Right lobe of liver (tissue), 6 donors: ENCODE measurements around the gene SLC44A4. TPM values are rescaled to one million over a fixed set of nuclear protein-coding genes. Genes with fewer than 3 reads are reported as not detected.

Experiments used
- ATAC-seq, 4 donors: fragments of 200-7000 bp; cut with Tn5 transposase; one replicate each; pipeline ENCODE4 v1.9.1; 2020; ENCODE audit warnings: mild to moderate bottlenecking in 4 of 4, moderate library complexity in 4 of 4
- DNase-seq, 3 donors: peaks; one replicate each; pipeline ENCODE4 v3.0.0-alpha.2; 2020
- H3K27ac ChIP-seq, 3 donors: fragments of 200-600 bp; one replicate each; pipeline ENCODE4 v1.8.0; 2022
- H3K27me3 ChIP-seq, 2 donors: fragments of 200-600 bp; one replicate each; pipeline ENCODE4 v1.8.0; 2022
- H3K36me3 ChIP-seq, 4 donors: fragments of 200-600 bp; sonication (generic) in 1 of 4; one replicate each; pipeline versions ENCODE4 v1.5.1 to v1.8.0; 2017 to 2022; ENCODE audit warnings: control low read depth in 1 of 4
- H3K4me1 ChIP-seq, 4 donors: fragments of 200-600 bp; sonication (generic) in 1 of 4; one replicate each; pipeline versions ENCODE4 v1.5.1 to v1.8.0; 2017 to 2022; ENCODE audit warnings: control low read depth in 1 of 4
- H3K4me3 ChIP-seq, 3 donors: fragments of 200-600 bp; one replicate each; pipeline ENCODE4 v1.8.0; 2022
- H3K9me3 ChIP-seq, 4 donors: fragments of 200-600 bp; sonication (generic) in 1 of 4; one replicate each; pipeline versions ENCODE4 v1.5.1 to v1.8.0; 2017 to 2022; ENCODE audit warnings: control low read depth in 1 of 4
- CTCF ChIP-seq, 4 donors: fragments of 200-600 bp in 3 of 4; fragments of 450-650 bp in 1 of 4; IDR thresholded peaks; one replicate each; pipeline versions ENCODE4 v1.5.1 to v1.8.0; 2016 to 2022; ENCODE audit warnings: antibody characterized with exemption in 4 of 4, mild to moderate bottlenecking in 2 of 4
- POLR2A ChIP-seq: fragments of 450-650 bp; IDR thresholded peaks from one replicate; pipeline ENCODE4 v1.6.1; 2017; ENCODE audit warnings: antibody characterized with exemption, mild to moderate bottlenecking
- WGBS: methylation state at CpG from one replicate; pipeline ENCODE4 v1.1.6; 2018; ENCODE audit warnings: low coverage, low lambda C conversion rate; ENCODE audit not compliant: insufficient coverage; ENCODE audit errors: missing lambda C conversion rate; 5-methylcytosine and 5-hydroxymethylcytosine counted together
- intact Hi-C, 2 donors: fragments of 100-400 bp; cut with DNase I; formaldehyde crosslinking; loops; one replicate each; pipeline versions ENCODE4 v1.11.2 to v1.14.1; 2022
- total RNA-seq, 6 experiments: library from RNA; depleted of rRNA in 2 of 6; stranded (reverse); fragments of >200 nt in 2 of 6; fragmentation: NEBNext Ultra II Directional in 3 of 6; extraction: Animal tissue kit (Norgen Biotek cat#: 25700) in 3 of 6; gene quantifications; one replicate each; pipeline versions ENCODE4 v1.1.0 to v1.2.4, GENCODE V29; 2016 to 2023
- donor health status: DM: no; HTN: yes; CAD: no.
- donor health status: DM: no; HTN: no; CAD: no.
- donor health status: DM: no; HTN: no; CAD: no.
- donor health status: DM: no; HTN: yes; CAD: no.
- donor health status: DM: no; HTN: yes; CAD: no.

Gene SLC44A4
- total RNA-seq, 6 experiments from 2014 or later: 0.09 to 0.25 TPM; not detected in 4

- Histone ChIP-seq H3K4me3 (no peak overlapping the region), H3K36me3 (peaks cover 0 to 9% (median 0%) of the 10 kb centered on the region in 4 donors), H3K4me1 (no peaks in the 10 kb centered on the region), H3K9me3 (no peaks in the 10 kb centered on the region), H3K27me3 (no peaks in the 10 kb centered on the region), H3K27ac (no peak overlapping the region)
- intact Hi-C loops: loop anchor here in 1 of 2 donors (10.0 kb wide), 1 partner anchor 202 kb away; no protein-coding TSS in a partner anchor
- WGBS: 87% methylated on average over 7 of the region's 7 CpGs
- DNase-seq (no peak), ATAC-seq (no peak)
- TF ChIP-seq CTCF (IDR thresholded peaks at IDR 0.05): no peak
- no peak for TF ChIP-seq POLR2A
Measured at GRCh38 chr6:31876357-31876756, 2.4 kb downstream of the SLC44A4 start.

DNA sequence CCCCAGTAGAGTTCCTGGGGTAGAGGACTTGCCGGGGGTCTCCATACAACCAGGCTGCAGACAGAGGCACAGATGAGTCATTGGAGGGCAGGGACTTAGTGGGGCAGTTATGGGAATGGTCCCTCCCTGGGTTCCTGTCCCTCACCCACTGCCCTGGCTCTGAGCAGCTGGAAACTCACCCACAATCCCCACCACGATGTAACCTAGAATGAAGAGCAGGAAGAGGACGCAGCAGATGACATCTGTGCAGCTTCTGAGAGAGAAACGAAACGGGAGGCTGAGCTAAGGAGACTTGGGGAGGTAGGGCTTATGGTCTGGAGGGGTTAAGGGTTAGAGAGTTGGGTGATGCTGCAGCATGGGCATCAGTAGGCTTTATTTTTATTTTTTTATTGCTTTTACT is 2.9 kb downstream of the SLC44A4 start:
- Histone ChIP-seq H3K9me3 (no peaks in the 10 kb centered on the region), H3K4me3 (no peak overlapping the region), H3K4me1 (no peaks in the 10 kb centered on the region), H3K36me3 (peaks cover 0 to 4% (median 0%) of the 10 kb centered on the region in 4 donors), H3K27ac (no peak overlapping the region), H3K27me3 (no peaks in the 10 kb centered on the region)
- DNase-seq: no peak
- 57% methylated on average over 4 of the region's 5 CpGs for WGBS
- no peak for ATAC-seq
- intact Hi-C loops: loop anchor here in 1 of 2 donors (10.0 kb wide), 1 partner anchor 201 kb away; no protein-coding TSS in a partner anchor
- TF ChIP-seq CTCF (IDR thresholded peaks at IDR 0.05) (no peak), POLR2A (no peak)

- 79% methylated on average over 4 of the region's 5 CpGs for WGBS
- no peak overlapping the region for H3K4me3 ChIP-seq
- no peaks in the 10 kb centered on the region for H3K4me1 ChIP-seq
- ATAC-seq: no peak
- intact Hi-C loops: loop anchor here in 1 of 2 donors (10.0 kb wide), 1 partner anchor 200 kb away; no protein-coding TSS in a partner anchor
- H3K36me3 ChIP-seq: peaks cover 0 to 3% (median 0%) of the 10 kb centered on the region in 4 donors
- no peaks in the 10 kb centered on the region for H3K9me3 ChIP-seq
- TF ChIP-seq POLR2A (no peak), CTCF (IDR thresholded peaks at IDR 0.05) (no peak)
- no peak overlapping the region for H3K27ac ChIP-seq
- DNase-seq: no peak
- H3K27me3 ChIP-seq: no peaks in the 10 kb centered on the region
Measured at GRCh38 chr6:31874836-31875572, 3.8 kb downstream of the SLC44A4 start.

GRCh38 chr6:31874084-31874670 is 4.6 kb downstream of the SLC44A4 start:
- Histone ChIP-seq H3K27ac (no peak overlapping the region), H3K4me1 (no peaks in the 10 kb centered on the region), H3K4me3 (no peak overlapping the region), H3K27me3 (no peaks in the 10 kb centered on the region), H3K36me3 (no peaks in the 10 kb centered on the region), H3K9me3 (no peaks in the 10 kb centered on the region)
- intact Hi-C loops: loop anchor here in 1 of 2 donors (10.0 kb wide), 1 partner anchor 199 kb away; no protein-coding TSS in a partner anchor
- TF ChIP-seq POLR2A (no peak), CTCF (IDR thresholded peaks at IDR 0.05) (no peak)
- WGBS: 35% methylated on average over 3 of the region's 4 CpGs
- ATAC-seq (no peak), DNase-seq (no peak)
